ENCODE results near the gene FBXO45. TPM values are rescaled to one million over a fixed set of nuclear protein-coding genes. Genes with fewer than 3 reads are reported as not detected.

FBXO45 gene
- total and polyA plus RNA-seq, 9 of the 15 experiments (the other 6 are each of a cell fraction or from before 2014, with no cell fraction given), result 15.2 to 52.8 (median 37.0) TPM

DNA sequence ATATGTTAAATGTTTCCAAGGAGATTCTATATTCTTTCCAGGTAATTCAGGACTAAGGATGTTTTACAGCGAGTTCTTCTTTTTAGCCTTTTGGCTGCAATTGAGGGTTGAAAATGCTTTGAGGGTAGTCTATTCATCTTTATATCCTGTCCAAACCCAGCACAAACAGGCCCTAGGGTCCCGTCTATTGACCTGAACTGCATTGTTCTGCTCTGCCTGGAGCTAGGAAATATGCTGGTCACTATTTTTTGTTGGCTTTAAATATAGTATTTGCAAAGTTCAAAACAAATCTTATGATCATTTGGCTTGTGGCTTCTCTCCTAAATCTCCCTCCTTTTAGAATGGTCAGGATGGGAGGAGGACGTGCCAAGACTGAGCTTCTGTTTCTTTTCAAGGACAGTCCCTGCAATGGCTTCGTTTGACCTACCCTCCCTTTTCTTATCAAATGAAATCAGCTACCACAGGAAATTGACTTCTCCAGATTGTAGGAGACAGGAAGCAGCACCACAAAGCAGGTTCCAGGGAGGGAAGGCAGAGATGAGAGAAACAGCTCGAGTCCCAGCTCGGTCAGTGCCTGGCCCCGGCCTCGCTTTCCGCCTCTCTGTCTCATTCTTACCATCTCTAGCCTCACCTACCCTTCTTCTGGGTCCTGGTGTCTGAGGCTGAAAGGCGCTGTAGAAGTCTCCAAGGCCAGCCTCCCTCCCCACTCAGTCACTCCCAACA, 43.5 kb downstream of the FBXO45 start (continued):
- TF ChIP-seq KDM1A (IDR thresholded peaks at IDR 0.05) (peak; percentile 81 to 85; a peak in 3 of 4 replicates), JUND (IDR thresholded peaks at IDR 0.05; ENCODE audit: borderline replicate concordance, low read depth, low read length) (0 out of 2 replicates have a peak, but pooled peaks have one; percentile 34), JUND (tag; IDR thresholded peaks at IDR 0.05; ENCODE audit: borderline replicate concordance, low read depth, low read length) (no peak; the same call in 2 of the 3 replicates), YBX1 (IDR thresholded peaks at IDR 0.05) (no peak), GATA2 (CRISPR knock-in tag; IDR thresholded peaks at IDR 0.05) (peak; percentile 84), CTBP1 (IDR thresholded peaks at IDR 0.05; ENCODE audit: borderline replicate concordance) (peak; percentile 54; the same call in 1 of the 2 replicates), L3MBTL2 (IDR thresholded peaks at IDR 0.05) (peak; percentile 70), ZNF134 (CRISPR knock-in tag; conservative IDR thresholded peaks at IDR 0.05) (no peak), JUN (IDR thresholded peaks at IDR 0.05; ENCODE audit: borderline replicate concordance, low read depth, low read length) (no peak), JUN (CRISPR knock-in tag; IDR thresholded peaks at IDR 0.05; ENCODE audit: borderline replicate concordance) (no peak), SMARCA4 (IDR thresholded peaks at IDR 0.05) (peak; percentile 39), FOXK2 (conservative IDR thresholded peaks at IDR 0.05 in 1 of 2, IDR thresholded peaks at IDR 0.05 in 1 of 2; ENCODE audit: low read depth in 2 of 2) (peak in 1 of 2 experiments; percentile 36; a peak in 1 of 4 replicates), SMARCE1 (IDR thresholded peaks at IDR 0.05) (peak; percentile 44), RCOR1 (IDR thresholded peaks at IDR 0.05; ENCODE audit: borderline replicate concordance in 1 of 2, low read depth in 2 of 2, low read length in 2 of 2) (peak in 1 of 2 experiments; percentile 97; a peak in 2 of 4 replicates)
- TF ChIP-seq, protein P1, sequence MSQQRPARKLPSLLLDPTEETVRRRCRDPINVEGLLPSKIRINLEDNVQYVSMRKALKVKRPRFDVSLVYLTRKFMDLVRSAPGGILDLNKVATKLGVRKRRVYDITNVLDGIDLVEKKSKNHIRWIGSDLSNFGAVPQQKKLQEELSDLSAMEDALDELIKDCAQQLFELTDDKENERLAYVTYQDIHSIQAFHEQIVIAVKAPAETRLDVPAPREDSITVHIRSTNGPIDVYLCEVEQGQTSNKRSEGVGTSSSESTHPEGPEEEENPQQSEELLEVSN (IDR thresholded peaks at IDR 0.05; ENCODE audit: borderline replicate concordance in 1 of 2, extremely low read depth in 1 of 2, insufficient read depth in 1 of 2, insufficient read length in 1 of 2, low read depth in 1 of 2, low read length in 1 of 2, poor library complexity in 1 of 2, severe bottlenecking in 1 of 2), result peak in 1 of 2 experiments; percentile 16
- TF ChIP-seq, protein P2, sequence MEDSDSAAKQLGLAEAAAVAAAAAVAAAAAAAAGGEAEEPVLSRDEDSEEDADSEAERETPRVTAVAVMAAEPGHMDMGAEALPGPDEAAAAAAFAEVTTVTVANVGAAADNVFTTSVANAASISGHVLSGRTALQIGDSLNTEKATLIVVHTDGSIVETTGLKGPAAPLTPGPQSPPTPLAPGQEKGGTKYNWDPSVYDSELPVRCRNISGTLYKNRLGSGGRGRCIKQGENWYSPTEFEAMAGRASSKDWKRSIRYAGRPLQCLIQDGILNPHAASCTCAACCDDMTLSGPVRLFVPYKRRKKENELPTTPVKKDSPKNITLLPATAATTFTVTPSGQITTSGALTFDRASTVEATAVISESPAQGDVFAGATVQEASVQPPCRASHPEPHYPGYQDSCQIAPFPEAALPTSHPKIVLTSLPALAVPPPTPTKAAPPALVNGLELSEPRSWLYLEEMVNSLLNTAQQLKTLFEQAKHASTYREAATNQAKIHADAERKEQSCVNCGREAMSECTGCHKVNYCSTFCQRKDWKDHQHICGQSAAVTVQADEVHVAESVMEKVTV (CRISPR knock-in tag; IDR thresholded peaks at IDR 0.05), result peak; percentile 34; the same call in 1 of the 2 replicates
- TF ChIP-seq, protein P3, sequence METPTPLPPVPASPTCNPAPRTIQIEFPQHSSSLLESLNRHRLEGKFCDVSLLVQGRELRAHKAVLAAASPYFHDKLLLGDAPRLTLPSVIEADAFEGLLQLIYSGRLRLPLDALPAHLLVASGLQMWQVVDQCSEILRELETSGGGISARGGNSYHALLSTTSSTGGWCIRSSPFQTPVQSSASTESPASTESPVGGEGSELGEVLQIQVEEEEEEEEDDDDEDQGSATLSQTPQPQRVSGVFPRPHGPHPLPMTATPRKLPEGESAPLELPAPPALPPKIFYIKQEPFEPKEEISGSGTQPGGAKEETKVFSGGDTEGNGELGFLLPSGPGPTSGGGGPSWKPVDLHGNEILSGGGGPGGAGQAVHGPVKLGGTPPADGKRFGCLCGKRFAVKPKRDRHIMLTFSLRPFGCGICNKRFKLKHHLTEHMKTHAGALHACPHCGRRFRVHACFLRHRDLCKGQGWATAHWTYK (CRISPR knock-in tag; IDR thresholded peaks at IDR 0.05), result peak; percentile 67
- TF ChIP-seq, protein P4, sequence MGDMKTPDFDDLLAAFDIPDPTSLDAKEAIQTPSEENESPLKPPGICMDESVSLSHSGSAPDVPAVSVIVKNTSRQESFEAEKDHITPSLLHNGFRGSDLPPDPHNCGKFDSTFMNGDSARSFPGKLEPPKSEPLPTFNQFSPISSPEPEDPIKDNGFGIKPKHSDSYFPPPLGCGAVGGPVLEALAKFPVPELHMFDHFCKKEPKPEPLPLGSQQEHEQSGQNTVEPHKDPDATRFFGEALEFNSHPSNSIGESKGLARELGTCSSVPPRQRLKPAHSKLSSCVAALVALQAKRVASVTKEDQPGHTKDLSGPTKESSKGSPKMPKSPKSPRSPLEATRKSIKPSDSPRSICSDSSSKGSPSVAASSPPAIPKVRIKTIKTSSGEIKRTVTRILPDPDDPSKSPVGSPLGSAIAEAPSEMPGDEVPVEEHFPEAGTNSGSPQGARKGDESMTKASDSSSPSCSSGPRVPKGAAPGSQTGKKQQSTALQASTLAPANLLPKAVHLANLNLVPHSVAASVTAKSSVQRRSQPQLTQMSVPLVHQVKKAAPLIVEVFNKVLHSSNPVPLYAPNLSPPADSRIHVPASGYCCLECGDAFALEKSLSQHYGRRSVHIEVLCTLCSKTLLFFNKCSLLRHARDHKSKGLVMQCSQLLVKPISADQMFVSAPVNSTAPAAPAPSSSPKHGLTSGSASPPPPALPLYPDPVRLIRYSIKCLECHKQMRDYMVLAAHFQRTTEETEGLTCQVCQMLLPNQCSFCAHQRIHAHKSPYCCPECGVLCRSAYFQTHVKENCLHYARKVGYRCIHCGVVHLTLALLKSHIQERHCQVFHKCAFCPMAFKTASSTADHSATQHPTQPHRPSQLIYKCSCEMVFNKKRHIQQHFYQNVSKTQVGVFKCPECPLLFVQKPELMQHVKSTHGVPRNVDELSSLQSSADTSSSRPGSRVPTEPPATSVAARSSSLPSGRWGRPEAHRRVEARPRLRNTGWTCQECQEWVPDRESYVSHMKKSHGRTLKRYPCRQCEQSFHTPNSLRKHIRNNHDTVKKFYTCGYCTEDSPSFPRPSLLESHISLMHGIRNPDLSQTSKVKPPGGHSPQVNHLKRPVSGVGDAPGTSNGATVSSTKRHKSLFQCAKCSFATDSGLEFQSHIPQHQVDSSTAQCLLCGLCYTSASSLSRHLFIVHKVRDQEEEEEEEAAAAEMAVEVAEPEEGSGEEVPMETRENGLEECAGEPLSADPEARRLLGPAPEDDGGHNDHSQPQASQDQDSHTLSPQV (IDR thresholded peaks at IDR 0.05), result peak; percentile 56; the same call in 1 of the 2 replicates
